Measurements from ENCODE around the gene ANKRA2. TPM values are rescaled to one million over a fixed set of nuclear protein-coding genes. Genes with fewer than 3 reads are reported as not detected.

Gene ANKRA2
- total and polyA plus RNA-seq, 2 of the 8 experiments (the other 6 are each of a cell fraction or from before 2014, with no cell fraction given) = 7.0 to 12.6 TPM

DNA sequence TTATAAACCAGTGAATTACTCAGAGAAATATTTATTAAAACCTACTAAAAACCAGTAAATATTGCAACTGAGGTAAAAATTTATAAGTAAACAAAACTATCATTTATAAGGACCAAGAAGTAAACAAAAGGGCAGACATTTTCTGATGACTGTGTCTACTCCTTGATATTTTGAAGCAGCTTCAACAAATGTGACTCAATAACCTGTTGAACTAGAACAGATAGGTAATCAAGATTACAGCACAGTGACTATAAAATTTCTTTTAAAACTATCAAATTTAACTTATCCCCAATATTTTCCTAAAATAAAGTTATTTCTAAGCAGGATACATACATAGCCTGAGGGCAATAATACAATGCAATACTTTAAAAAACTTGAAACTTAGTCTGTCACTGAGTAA, 12.8 kb downstream of the ANKRA2 start:
- no peak for FAIRE-seq
- DNase-seq (ENCODE audit: low read depth in 1 of 2, low spot score in 2 of 2) = no peak
- no peak overlapping the region for H3K14ac ChIP-seq (ENCODE audit: insufficient read length)

More for the DNA sequence above, 12.8 kb downstream of the ANKRA2 start:
- no peak overlapping the region for H2BK20ac ChIP-seq (ENCODE audit: low read length)
- no peaks in the 10 kb centered on the region for H3K23me2 ChIP-seq (ENCODE audit: low read depth, low read length)
- ChIA-PET CTCF (ENCODE audit: partially characterized antibody) (interaction anchor here (4.0 kb wide), 1 partner anchor 16 kb away, joined by 25 read pairs; no protein-coding TSS in a partner anchor), POLR2A (ENCODE audit: partially characterized antibody) (interaction anchor here (1.1 kb wide), 1 partner anchor 10 kb away, joined by 4 read pairs; no protein-coding TSS in a partner anchor)
- no peak overlapping the region for H2BK5ac ChIP-seq (ENCODE audit: low read depth, low read length)
- TF ChIP-seq CREB1 (IDR thresholded peaks at IDR 0.05) = no peak
- TF ChIP-seq EP300 (IDR thresholded peaks at IDR 0.05; ENCODE audit: borderline replicate concordance in 1 of 2, low read depth in 2 of 2, low read length in 2 of 2) = no peak
- TF ChIP-seq JUN (IDR thresholded peaks at IDR 0.05; ENCODE audit: low read depth, low read length) = no peak
- TF ChIP-seq CTBP2 (IDR thresholded peaks at IDR 0.05; ENCODE audit: borderline replicate concordance, insufficient read depth, insufficient read length, low read length) = no peak
- TF ChIP-seq RAD21 (IDR thresholded peaks at IDR 0.05 in 1 of 2, conservative IDR thresholded peaks at IDR 0.05 in 1 of 2; ENCODE audit: low read depth in 2 of 2, low read length in 2 of 2) = no peak
- TF ChIP-seq ATF2 (IDR thresholded peaks at IDR 0.05; ENCODE audit: low read length) = no peak
- no peak for TF ChIP-seq RBBP5 (IDR thresholded peaks at IDR 0.05; ENCODE audit: borderline replicate concordance, low read depth, low read length)
- 0 out of 8 replicates have a peak, but pooled peaks cover 0 to 3% (median 0%) of the 10 kb centered on the region in 4 experiments for H3K36me3 ChIP-seq (ENCODE audit: control insufficient read depth in 2 of 4, insufficient read depth in 4 of 4, low read length in 3 of 4)
- H3K23ac ChIP-seq (ENCODE audit: insufficient read length) = no peak overlapping the region
- no peak overlapping the region for H4K91ac ChIP-seq (replicated peaks; ENCODE audit: insufficient read length, low read length)
- no peak overlapping the region for H3K4me3 ChIP-seq (ENCODE audit: extremely low read depth in 1 of 4, insufficient read depth in 2 of 4, low read depth in 3 of 4, low read length in 4 of 4)
- no peak overlapping the region for H4K5ac ChIP-seq (ENCODE audit: insufficient read length, low read depth, low read length)
- no peaks in the 10 kb centered on the region for H3K4me1 ChIP-seq (replicated peaks in 1 of 4; ENCODE audit: control insufficient read depth in 3 of 4, insufficient read depth in 4 of 4, low read length in 3 of 4)
- H3K4ac ChIP-seq (replicated peaks; ENCODE audit: insufficient read length, low read depth, low read length) = no peak overlapping the region
- H3K9me3 ChIP-seq (ENCODE audit: insufficient read depth in 2 of 2, low read depth in 1 of 2, low read length in 1 of 2) = no peaks in the 10 kb centered on the region
- H4K20me1 ChIP-seq (replicated peaks in 1 of 2; ENCODE audit: control insufficient read depth in 1 of 2, insufficient read depth in 2 of 2, low read length in 2 of 2) = no peaks in the 10 kb centered on the region
- H4K8ac ChIP-seq (ENCODE audit: extremely low read depth, insufficient read depth, low read length) = no peak overlapping the region
- no peak overlapping the region for H3K9ac ChIP-seq (replicated peaks in 1 of 4; ENCODE audit: extremely low read depth in 1 of 4, low read depth in 3 of 4, low read length in 3 of 4)
- H2AK5ac ChIP-seq (ENCODE audit: low read depth, low read length) = no peak overlapping the region
- H2BK120ac ChIP-seq (replicated peaks; ENCODE audit: low read depth, low read length) = no peak overlapping the region
- H3K4me2 ChIP-seq (ENCODE audit: insufficient read depth in 1 of 2, low read depth in 2 of 2, low read length in 2 of 2) = no peak overlapping the region
- H3K79me1 ChIP-seq (ENCODE audit: low read depth, low read length) = no peaks in the 10 kb centered on the region
- no peak overlapping the region for H3K18ac ChIP-seq (ENCODE audit: extremely low read depth, low read length)
- H2AFZ ChIP-seq (ENCODE audit: low read length) = no peak overlapping the region
- no peaks in the 10 kb centered on the region for H3K27me3 ChIP-seq (replicated peaks in 1 of 4; ENCODE audit: control insufficient read depth in 3 of 4, extremely low read depth in 1 of 4, insufficient read depth in 3 of 4, low read length in 3 of 4)
- no peaks in the 10 kb centered on the region for H3K79me2 ChIP-seq (ENCODE audit: control insufficient read depth in 1 of 2, insufficient read depth in 2 of 2, low read length in 2 of 2)
- H3K27ac ChIP-seq (ENCODE audit: low read depth, low read length) = no peak overlapping the region
- H2BK12ac ChIP-seq (ENCODE audit: low read depth, low read length) = no peak overlapping the region
- no peak overlapping the region for H2BK15ac ChIP-seq (ENCODE audit: low read length)
- no peak overlapping the region for H3K56ac ChIP-seq (replicated peaks; ENCODE audit: insufficient read length, low read depth, low read length)

All from H1 (cell line).